Measurements from ENCODE around the gene NUP205.

DNA sequence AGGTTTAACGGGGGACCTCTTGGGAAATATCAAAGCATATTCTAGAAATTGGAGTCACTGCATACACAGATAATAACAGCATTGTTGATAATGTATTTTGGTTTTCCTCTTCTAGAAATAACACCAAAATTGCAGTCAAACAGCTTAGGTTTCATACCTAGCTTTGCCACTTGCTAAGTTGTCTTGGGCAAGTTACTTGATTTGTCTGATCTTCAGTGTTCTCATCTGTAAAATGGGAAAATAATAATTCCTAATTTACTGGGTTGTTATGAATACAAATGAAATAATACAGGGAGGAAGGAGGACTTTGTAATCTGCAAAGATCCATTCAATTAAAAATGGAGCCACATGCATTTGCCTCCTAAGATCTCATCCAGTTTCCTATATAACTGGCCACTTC is 20.3 kb upstream of the NUP205 start:
- no peak for TF ChIP-seq SUZ12 (IDR thresholded peaks at IDR 0.05; ENCODE audit: extremely low read depth, insufficient read depth, insufficient read length)
- no peak for TF ChIP-seq YY1 (IDR thresholded peaks at IDR 0.05; ENCODE audit: insufficient read depth, insufficient read length)
- TF ChIP-seq ZNF274 (IDR thresholded peaks at IDR 0.05; ENCODE audit: low read depth, low read length) = no peak
